ENCODE results near the gene PLEKHF1.
"Not testable (repeated sequence)": the region's sequence is repeated elsewhere in the genome, so short reads cannot be mapped to it uniquely, and the experiment has no call there.

The PLEKHF1 gene

GRCh38 chr19:29697523-29698261 lies 32.4 kb downstream of the PLEKHF1 start:
- in situ Hi-C loops (cut with HindIII; ENCODE audit: low sequenced_read_pairs), result no loop called here

- in situ Hi-C loops (cut with HindIII; ENCODE audit: low sequenced_read_pairs), result no loop called here
Measured at GRCh38 chr19:29699861-29700260, 34.6 kb downstream of the PLEKHF1 start.

- in situ Hi-C loops (cut with HindIII; ENCODE audit: low sequenced_read_pairs), result no loop called here
Measured at GRCh38 chr19:29700498-29700897, 35.2 kb downstream of the PLEKHF1 start.

- in situ Hi-C loops (cut with HindIII; ENCODE audit: low sequenced_read_pairs), result no loop called here
Measured at GRCh38 chr19:29702161-29702962, 37.1 kb downstream of the PLEKHF1 start.

GRCh38 chr19:29702963-29703320 lies 37.7 kb downstream of the PLEKHF1 start:
- in situ Hi-C loops (cut with HindIII; ENCODE audit: low sequenced_read_pairs), result no loop called here

GRCh38 chr19:29704562-29705558 lies 39.6 kb downstream of the PLEKHF1 start:
- in situ Hi-C loops (cut with HindIII; ENCODE audit: low sequenced_read_pairs), result no loop called here

GRCh38 chr19:29705706-29706105 lies 40.4 kb downstream of the PLEKHF1 start:
- in situ Hi-C loops (cut with HindIII; ENCODE audit: low sequenced_read_pairs), result no loop called here

- in situ Hi-C loops (cut with HindIII; ENCODE audit: low sequenced_read_pairs), result no loop called here
Measured at GRCh38 chr19:29706635-29707034, 41.4 kb downstream of the PLEKHF1 start.

- in situ Hi-C loops (cut with HindIII; ENCODE audit: low sequenced_read_pairs), result no loop called here
Measured at GRCh38 chr19:29708554-29709439, 43.5 kb downstream of the PLEKHF1 start.

- in situ Hi-C loops (cut with HindIII; ENCODE audit: low sequenced_read_pairs), result not testable (repeated sequence)
Measured at GRCh38 chr19:29709440-29709798, 44.2 kb downstream of the PLEKHF1 start.

GRCh38 chr19:29711584-29712132 lies 46.4 kb downstream of the PLEKHF1 start:
- in situ Hi-C loops (cut with HindIII; ENCODE audit: low sequenced_read_pairs), result loop anchor here (10.0 kb wide), 1 partner anchor 97 kb away; no protein-coding TSS in a partner anchor

GRCh38 chr19:29712744-29713516 lies 47.7 kb downstream of the PLEKHF1 start:
- in situ Hi-C loops (cut with HindIII; ENCODE audit: low sequenced_read_pairs), result loop anchor here (10.0 kb wide), 1 partner anchor 98 kb away; no protein-coding TSS in a partner anchor

- in situ Hi-C loops (cut with HindIII; ENCODE audit: low sequenced_read_pairs), result loop anchor here (10.0 kb wide), 1 partner anchor 100 kb away; no protein-coding TSS in a partner anchor
Measured at GRCh38 chr19:29714371-29714952, 49.2 kb downstream of the PLEKHF1 start.

GRCh38 chr19:29714953-29715700 lies 49.9 kb downstream of the PLEKHF1 start, which contains the start of gene C19orf12:
Gene C19orf12 (minus strand): TSS chr19:29715261. CDS start chr19:29708413, 6,848 bp downstream.
- in situ Hi-C loops (cut with HindIII; ENCODE audit: low sequenced_read_pairs), result loop anchor here (10.0 kb wide), 1 partner anchor 100 kb away; no protein-coding TSS in a partner anchor

- in situ Hi-C loops (cut with HindIII; ENCODE audit: low sequenced_read_pairs), result loop anchor here (10.0 kb wide), 1 partner anchor 101 kb away; no protein-coding TSS in a partner anchor
Measured at GRCh38 chr19:29715701-29716581, 50.7 kb downstream of the PLEKHF1 start.

GRCh38 chr19:29717051-29717450 lies 51.8 kb downstream of the PLEKHF1 start:
- in situ Hi-C loops (cut with HindIII; ENCODE audit: low sequenced_read_pairs), result loop anchor here (10.0 kb wide), 1 partner anchor 102 kb away; no protein-coding TSS in a partner anchor

Data from DLD1 (cell line).